Mesendoderm (in vitro differentiated cells): ENCODE results near the gene ATXN10.

Experiments
- DNase-seq: peaks from one replicate; pipeline ENCODE4 v3.0.0; 2013
- H2AK5ac ChIP-seq: 2 replicates; pipeline ENCODE4 v1.6.1; 2013; ENCODE audit warnings: low read length, inconsistent platforms
- H2BK120ac ChIP-seq: 2 replicates; pipeline ENCODE4 v1.6.1; 2013; ENCODE audit warnings: low read depth, mild to moderate bottlenecking, low read length, moderate library complexity, mixed read lengths
- H2BK15ac ChIP-seq: replicated peaks from 2 replicates; pipeline ENCODE4 v1.6.1; 2013; ENCODE audit warnings: low read depth, mild to moderate bottlenecking, moderate library complexity
- H2BK5ac ChIP-seq: 2 replicates; pipeline ENCODE4 v1.6.1; 2013; ENCODE audit warnings: low read length, inconsistent platforms
- H3K18ac ChIP-seq: 2 replicates; pipeline ENCODE4 v1.6.1; 2013; ENCODE audit warnings: mild to moderate bottlenecking, low read length, mixed read lengths
- H3K23ac ChIP-seq: one replicate; pipeline ENCODE4 v1.6.1; 2013; ENCODE audit warnings: low read length
- H3K27ac ChIP-seq: 2 replicates; pipeline ENCODE4 v1.5.1; 2013; ENCODE audit warnings: low read depth, mild to moderate bottlenecking, inconsistent platforms, low read length, moderate library complexity
- H3K27me3 ChIP-seq: 2 replicates; pipeline ENCODE4 v1.6.1; 2013; ENCODE audit warnings: low read length, control low read depth, mild to moderate bottlenecking, inconsistent platforms; ENCODE audit not compliant: insufficient read depth, poor library complexity
- H3K36me3 ChIP-seq: 2 replicates; pipeline ENCODE4 v1.6.1; 2013; ENCODE audit warnings: low read length, inconsistent platforms; ENCODE audit not compliant: control insufficient read depth, insufficient read depth
- H3K4ac ChIP-seq: one replicate; pipeline ENCODE4 v1.6.1; 2013; ENCODE audit warnings: low read depth, mild to moderate bottlenecking, low read length, moderate library complexity
- H3K4me1 ChIP-seq: 2 replicates; pipeline ENCODE4 v1.6.1; 2013; ENCODE audit warnings: low read depth, low read length, inconsistent platforms; ENCODE audit not compliant: control insufficient read depth
- H3K4me2 ChIP-seq: 2 replicates; pipeline ENCODE4 v1.6.1; 2013; ENCODE audit warnings: low read length
- H3K4me3 ChIP-seq: 2 replicates; pipeline ENCODE4 v1.5.1; 2013; ENCODE audit warnings: mild to moderate bottlenecking, low read length
- H3K56ac ChIP-seq: one replicate; pipeline ENCODE4 v1.6.1; 2013; ENCODE audit warnings: low read length
- H3K79me1 ChIP-seq: 2 replicates; pipeline ENCODE4 v1.6.1; 2013; ENCODE audit warnings: low read length, inconsistent platforms
- H3K79me2 ChIP-seq: 2 replicates; pipeline ENCODE4 v1.6.1; 2013; ENCODE audit warnings: mild to moderate bottlenecking, low read length; ENCODE audit not compliant: control insufficient read depth, insufficient read depth
- H3K9ac ChIP-seq: 2 replicates; pipeline ENCODE4 v1.6.1; 2013; ENCODE audit warnings: low read length, inconsistent platforms
- H4K5ac ChIP-seq: one replicate; pipeline ENCODE4 v1.6.1; 2013; ENCODE audit warnings: low read length
- H4K8ac ChIP-seq: one replicate; pipeline ENCODE4 v1.6.1; 2013; ENCODE audit warnings: low read depth, mild to moderate bottlenecking, control low read depth, low read length, moderate library complexity
- WGBS: extraction: QIAGEN DNeasy Blood & Tissue Kit; methylation state at CpG from one replicate; pipeline ENCODE4 v1.1.7; 2013; ENCODE audit warnings: low lambda C conversion rate, missing lambda C conversion rate; ENCODE audit not compliant: insufficient coverage; ENCODE audit errors: extremely low coverage; 5-methylcytosine and 5-hydroxymethylcytosine counted together

Gene ATXN10

DNA sequence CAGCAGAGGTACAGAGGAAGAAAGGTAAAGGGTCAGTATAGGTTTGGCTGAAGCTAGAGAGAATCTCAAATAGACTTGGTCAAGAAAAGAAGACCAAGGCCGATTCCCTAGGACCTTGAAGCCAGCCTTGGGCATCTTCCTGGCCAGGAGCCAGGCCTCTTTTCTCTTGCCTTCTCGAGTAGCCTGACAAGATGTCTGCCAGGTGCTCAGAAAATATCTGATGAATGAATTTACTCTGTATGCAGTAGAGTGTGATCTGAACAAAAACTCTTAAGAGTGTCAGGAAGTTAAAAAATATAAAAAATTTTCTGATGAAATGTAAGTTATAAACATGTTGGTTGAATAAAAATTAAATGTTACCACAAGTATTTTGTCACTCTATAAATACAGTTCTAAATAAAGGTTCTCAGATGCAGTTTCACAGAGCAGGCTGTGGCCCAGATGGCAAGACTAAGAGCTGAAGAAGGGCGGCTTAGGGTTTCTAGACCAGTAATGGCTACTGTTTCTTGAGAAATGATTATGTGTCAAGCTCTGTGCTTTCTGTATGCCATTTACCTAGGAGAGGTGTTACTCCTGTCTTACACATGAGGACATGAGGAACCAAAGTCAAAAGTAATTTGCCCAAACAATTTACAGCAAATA, 98.1 kb downstream of the ATXN10 start:
- no peaks in the 10 kb centered on the region for H3K36me3 ChIP-seq
- peaks cover 5% of the 10 kb centered on the region for H3K79me1 ChIP-seq
- H2BK5ac ChIP-seq: no peak overlapping the region
- no peak overlapping the region for H3K56ac ChIP-seq
- H2AK5ac ChIP-seq: no peak overlapping the region
- H2BK120ac ChIP-seq: no peak overlapping the region
- no peak overlapping the region for H3K4ac ChIP-seq
- H2BK15ac ChIP-seq: no peak overlapping the region
- H3K4me2 ChIP-seq: no peak overlapping the region
- H3K9ac ChIP-seq: no peak overlapping the region
- no peak for DNase-seq
- H4K8ac ChIP-seq: no peak overlapping the region
- H3K4me1 ChIP-seq: no peaks in the 10 kb centered on the region
- H3K27me3 ChIP-seq: no peaks in the 10 kb centered on the region
- H3K18ac ChIP-seq: no peak overlapping the region
- H4K5ac ChIP-seq: no peak overlapping the region
- H3K4me3 ChIP-seq: no peak overlapping the region
- H3K27ac ChIP-seq: no peak overlapping the region
- no peak overlapping the region for H3K23ac ChIP-seq
- no peaks in the 10 kb centered on the region for H3K79me2 ChIP-seq
- whole genome bisulfite sequencing: no CpG with 5 or more reads among the region's 3 CpGs

- WGBS: no CpG with 5 or more reads among the region's 4 CpGs
- H3K4me3 ChIP-seq: no peak overlapping the region
Observed at GRCh38 chr22:45770506-45770905, 98.9 kb downstream of the ATXN10 start.

DNA sequence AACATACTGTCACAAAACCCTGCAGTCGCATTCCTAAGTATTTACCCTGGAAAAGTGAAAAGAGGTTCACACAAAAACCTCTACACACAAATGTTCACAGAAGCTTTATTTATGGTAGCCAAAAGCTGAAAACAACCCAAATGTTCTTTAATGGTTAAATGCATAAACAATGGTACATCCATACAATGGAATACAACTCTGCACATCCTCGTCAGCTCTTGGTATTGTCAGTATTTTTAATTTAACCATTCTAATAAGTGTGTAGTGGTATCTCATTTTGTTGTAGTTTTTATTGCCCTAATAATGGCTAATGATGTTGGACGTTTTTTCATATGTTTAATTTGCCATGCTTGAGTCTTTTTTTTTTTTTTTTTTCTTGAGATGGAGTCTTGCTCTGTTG, 99.4 kb downstream of the ATXN10 start:
- Histone ChIP-seq H3K9ac (no peak overlapping the region), H3K18ac (no peak overlapping the region), H3K27ac (no peak overlapping the region), H3K4me3 (no peak overlapping the region), H4K5ac (no peak overlapping the region), H3K36me3 (no peaks in the 10 kb centered on the region), H2BK5ac (no peak overlapping the region), H2AK5ac (no peak overlapping the region), H3K79me2 (no peaks in the 10 kb centered on the region), H3K4me2 (no peak overlapping the region), H2BK15ac (no peak overlapping the region), H3K27me3 (no peaks in the 10 kb centered on the region), H4K8ac (no peak overlapping the region), H3K79me1 (peaks cover 5% of the 10 kb centered on the region), H3K56ac (no peak overlapping the region), H3K4ac (no peak overlapping the region), H3K23ac (no peak overlapping the region), H2BK120ac (no peak overlapping the region), H3K4me1 (no peaks in the 10 kb centered on the region)
- no CpG with 5 or more reads among the region's 3 CpGs for WGBS
- DNase-seq: no peak

More at GRCh38 chr22:45770506-45770905, 98.9 kb downstream of the ATXN10 start:
- no peak overlapping the region for H2BK15ac ChIP-seq
- no peak overlapping the region for H2BK5ac ChIP-seq
- DNase-seq: no peak
- H4K8ac ChIP-seq: no peak overlapping the region
- H3K9ac ChIP-seq: no peak overlapping the region
- H2BK120ac ChIP-seq: no peak overlapping the region
- no peaks in the 10 kb centered on the region for H3K36me3 ChIP-seq
- H3K27me3 ChIP-seq: no peaks in the 10 kb centered on the region
- no peak overlapping the region for H3K56ac ChIP-seq
- H3K27ac ChIP-seq: no peak overlapping the region
- H3K23ac ChIP-seq: no peak overlapping the region
- H3K4me2 ChIP-seq: no peak overlapping the region
- peaks cover 5% of the 10 kb centered on the region for H3K79me1 ChIP-seq
- no peak overlapping the region for H4K5ac ChIP-seq
- H3K18ac ChIP-seq: no peak overlapping the region
- no peaks in the 10 kb centered on the region for H3K79me2 ChIP-seq
- no peak overlapping the region for H2AK5ac ChIP-seq
- no peaks in the 10 kb centered on the region for H3K4me1 ChIP-seq
- H3K4ac ChIP-seq: no peak overlapping the region

GRCh38 chr22:45771711-45772110, 100.1 kb downstream of the ATXN10 start:
- Histone ChIP-seq H3K4me2 (no peak overlapping the region), H3K79me2 (no peaks in the 10 kb centered on the region), H3K36me3 (no peaks in the 10 kb centered on the region), H3K18ac (no peak overlapping the region), H3K27me3 (no peaks in the 10 kb centered on the region), H2BK5ac (no peak overlapping the region), H2AK5ac (no peak overlapping the region), H2BK15ac (no peak overlapping the region), H2BK120ac (no peak overlapping the region), H3K79me1 (peaks cover 3% of the 10 kb centered on the region), H3K23ac (no peak overlapping the region), H4K5ac (no peak overlapping the region), H3K56ac (no peak overlapping the region), H3K4me1 (no peaks in the 10 kb centered on the region), H4K8ac (no peak overlapping the region), H3K27ac (no peak overlapping the region), H3K9ac (no peak overlapping the region), H3K4ac (no peak overlapping the region), H3K4me3 (no peak overlapping the region)
- DNase-seq: no peak
- WGBS: no CpG with 5 or more reads among the region's 2 CpGs

- H3K4me1 ChIP-seq: no peaks in the 10 kb centered on the region
- no peak for DNase-seq
- no peak overlapping the region for H3K4me3 ChIP-seq
- H3K79me1 ChIP-seq: peaks cover 5% of the 10 kb centered on the region
- H3K18ac ChIP-seq: no peak overlapping the region
- H3K27ac ChIP-seq: no peak overlapping the region
- no peaks in the 10 kb centered on the region for H3K79me2 ChIP-seq
- no peak overlapping the region for H3K56ac ChIP-seq
- no peak overlapping the region for H2BK15ac ChIP-seq
- H3K9ac ChIP-seq: no peak overlapping the region
- H3K23ac ChIP-seq: no peak overlapping the region
- no peaks in the 10 kb centered on the region for H3K36me3 ChIP-seq
- H3K27me3 ChIP-seq: no peaks in the 10 kb centered on the region
- no CpG with 5 or more reads among the region's 2 CpGs for WGBS
- H2BK5ac ChIP-seq: no peak overlapping the region
- H3K4ac ChIP-seq: no peak overlapping the region
- no peak overlapping the region for H2AK5ac ChIP-seq
- H4K8ac ChIP-seq: no peak overlapping the region
- H2BK120ac ChIP-seq: no peak overlapping the region
- H4K5ac ChIP-seq: no peak overlapping the region
- no peak overlapping the region for H3K4me2 ChIP-seq
Observed at GRCh38 chr22:45772743-45773142, 101.1 kb downstream of the ATXN10 start.
